ENCODE data around the gene LY6G5B.
A peak's percentile ranks its signal among the peaks of the same experiment; 100 is the strongest.

LY6G5B gene

GRCh38 chr6:31658983-31659648 is 10.7 kb upstream of the LY6G5B start:
- H3K4me3 ChIP-seq (ENCODE audit: low read length) = peak overlapping the region; percentile 100; the same call in 1 of the 2 replicates
- H3K9ac ChIP-seq (ENCODE audit: low read length) = peak overlapping the region; percentile 99; the same call in 1 of the 2 replicates
- H4K20me1 ChIP-seq (ENCODE audit: insufficient read depth, low read length) = no peaks in the 10 kb centered on the region
- peak overlapping the region; percentile 100 for H3K4me2 ChIP-seq (ENCODE audit: low read length)
- no peaks in the 10 kb centered on the region for H3K27me3 ChIP-seq (ENCODE audit: low read depth, low read length)
- H3K36me3 ChIP-seq (replicated peaks; ENCODE audit: low read depth, low read length) = peaks cover 17% of the 10 kb centered on the region
- no peak for TF ChIP-seq EZH2phosphoT487 (IDR thresholded peaks at IDR 0.05; ENCODE audit: low read depth)
- TF ChIP-seq, protein P1, sequence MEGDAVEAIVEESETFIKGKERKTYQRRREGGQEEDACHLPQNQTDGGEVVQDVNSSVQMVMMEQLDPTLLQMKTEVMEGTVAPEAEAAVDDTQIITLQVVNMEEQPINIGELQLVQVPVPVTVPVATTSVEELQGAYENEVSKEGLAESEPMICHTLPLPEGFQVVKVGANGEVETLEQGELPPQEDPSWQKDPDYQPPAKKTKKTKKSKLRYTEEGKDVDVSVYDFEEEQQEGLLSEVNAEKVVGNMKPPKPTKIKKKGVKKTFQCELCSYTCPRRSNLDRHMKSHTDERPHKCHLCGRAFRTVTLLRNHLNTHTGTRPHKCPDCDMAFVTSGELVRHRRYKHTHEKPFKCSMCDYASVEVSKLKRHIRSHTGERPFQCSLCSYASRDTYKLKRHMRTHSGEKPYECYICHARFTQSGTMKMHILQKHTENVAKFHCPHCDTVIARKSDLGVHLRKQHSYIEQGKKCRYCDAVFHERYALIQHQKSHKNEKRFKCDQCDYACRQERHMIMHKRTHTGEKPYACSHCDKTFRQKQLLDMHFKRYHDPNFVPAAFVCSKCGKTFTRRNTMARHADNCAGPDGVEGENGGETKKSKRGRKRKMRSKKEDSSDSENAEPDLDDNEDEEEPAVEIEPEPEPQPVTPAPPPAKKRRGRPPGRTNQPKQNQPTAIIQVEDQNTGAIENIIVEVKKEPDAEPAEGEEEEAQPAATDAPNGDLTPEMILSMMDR (IDR thresholded peaks at IDR 0.05; ENCODE audit: low read depth, low read length) = no peak
- H3K27ac ChIP-seq (ENCODE audit: low read length) = no peak overlapping the region
- H2AFZ ChIP-seq (ENCODE audit: low read depth, low read length) = no peak overlapping the region
- peaks cover 27% of the 10 kb centered on the region for H3K79me2 ChIP-seq (ENCODE audit: low read length)
- H3K4me1 ChIP-seq (ENCODE audit: low read length) = peaks cover 28% of the 10 kb centered on the region
- H3K9me3 ChIP-seq (ENCODE audit: insufficient read depth, low read length) = no peaks in the 10 kb centered on the region

DNA sequence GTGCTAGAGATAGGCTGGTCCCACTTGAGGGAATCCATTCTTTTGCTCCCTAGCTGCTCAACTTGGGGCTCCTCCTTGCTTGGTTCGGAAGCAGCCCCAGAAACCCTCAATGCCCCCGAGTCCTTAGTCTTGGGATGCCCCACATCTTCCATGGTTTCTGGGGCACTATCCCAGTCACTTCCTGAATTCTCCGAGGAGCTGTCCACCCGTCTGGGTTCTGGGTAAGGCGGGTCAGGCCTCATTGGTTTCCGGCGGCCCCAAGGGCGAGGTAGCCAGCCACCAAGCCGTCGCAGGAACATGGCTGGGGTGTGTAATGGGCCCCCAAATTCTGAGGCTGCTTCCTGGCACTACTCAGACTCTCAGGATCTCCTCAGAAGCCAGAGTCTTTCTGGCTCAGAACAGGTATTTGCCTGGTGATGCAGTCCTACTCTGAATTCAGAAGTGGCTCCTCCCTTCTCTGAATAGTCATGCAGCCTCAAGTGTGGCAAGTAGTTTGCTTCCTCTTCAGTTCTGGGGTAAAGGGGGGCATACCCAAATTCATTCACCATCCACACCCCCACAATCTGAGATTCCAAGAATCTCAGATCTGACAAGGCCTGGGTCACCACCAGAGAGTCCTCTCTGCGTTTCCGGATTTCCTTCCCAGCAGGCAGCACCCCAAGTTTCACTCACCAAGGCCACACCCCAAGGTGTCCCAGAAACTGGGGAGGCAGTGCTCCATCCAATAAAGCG is 10.0 kb upstream of the LY6G5B start:
- Histone ChIP-seq H3K79me2 (ENCODE audit: low read length) (peaks cover 34% of the 10 kb centered on the region), H3K9me3 (ENCODE audit: insufficient read depth, low read length) (no peaks in the 10 kb centered on the region), H2AFZ (ENCODE audit: low read depth, low read length) (no peak overlapping the region), H3K36me3 (replicated peaks; ENCODE audit: low read depth, low read length) (peaks cover 17% of the 10 kb centered on the region), H3K27me3 (ENCODE audit: low read depth, low read length) (no peaks in the 10 kb centered on the region), H3K27ac (ENCODE audit: low read length) (peak overlapping the region; percentile 71), H3K4me1 (ENCODE audit: low read length) (peaks cover 33% of the 10 kb centered on the region), H3K9ac (ENCODE audit: low read length) (peak overlapping the region; percentile 99), H3K4me3 (ENCODE audit: low read length) (peak overlapping the region; percentile 100), H4K20me1 (ENCODE audit: insufficient read depth, low read length) (no peaks in the 10 kb centered on the region), H3K4me2 (ENCODE audit: low read length) (peak overlapping the region; percentile 100)
- TF ChIP-seq, protein P1 (IDR thresholded peaks at IDR 0.05; ENCODE audit: low read depth, low read length) = no peak
- TF ChIP-seq EZH2phosphoT487 (IDR thresholded peaks at IDR 0.05; ENCODE audit: low read depth) = no peak

GRCh38 chr6:31660381-31661261 is 9.2 kb upstream of the LY6G5B start, which contains the start of gene C6orf47:
C6orf47 (minus strand) TSS chr6:31660778; CDS start chr6:31659947, 831 bp downstream.
- Histone ChIP-seq H3K9ac (ENCODE audit: low read length) (peak within 1 kb of the TSS; percentile 99), H2AFZ (ENCODE audit: low read depth, low read length) (no peak within 1 kb of the TSS), H3K27me3 (ENCODE audit: low read depth, low read length) (no peaks in the 10 kb centered on the region), H3K4me1 (ENCODE audit: low read length) (peaks cover 33% of the 10 kb centered on the region), H3K27ac (ENCODE audit: low read length) (peak within 1 kb of the TSS; percentile 71), H4K20me1 (ENCODE audit: insufficient read depth, low read length) (no peaks in the 10 kb centered on the region), H3K79me2 (ENCODE audit: low read length) (peaks cover 39% of the 10 kb centered on the region), H3K36me3 (replicated peaks; ENCODE audit: low read depth, low read length) (peaks cover 17% of the 10 kb centered on the region), H3K4me3 (ENCODE audit: low read length) (peak within 1 kb of the TSS; percentile 100), H3K9me3 (ENCODE audit: insufficient read depth, low read length) (peaks cover 3% of the 10 kb centered on the region; the same call in 1 of the 2 replicates), H3K4me2 (ENCODE audit: low read length) (peak within 1 kb of the TSS; percentile 100)
- TF ChIP-seq, protein P1 (IDR thresholded peaks at IDR 0.05; ENCODE audit: low read depth, low read length) = no peak
- TF ChIP-seq EZH2phosphoT487 (IDR thresholded peaks at IDR 0.05; ENCODE audit: low read depth) = no peak

All from OCI-LY3 (cell line).